GM21786 (cell line): ENCODE results near the gene LSM8.
A peak's percentile ranks its signal among the peaks of the same experiment; 100 is the strongest.
"Not testable (repeated sequence)": the region's sequence is repeated elsewhere in the genome, so short reads cannot be mapped to it uniquely, and the experiment has no call there.

ENCODE experiments used
- ATAC-seq: cut with Tn5 transposase; IDR thresholded peaks from one replicate; pipeline ENCODE4 v1.9.1; 2021; ENCODE audit not compliant: unreplicated experiment

The LSM8 gene

DNA sequence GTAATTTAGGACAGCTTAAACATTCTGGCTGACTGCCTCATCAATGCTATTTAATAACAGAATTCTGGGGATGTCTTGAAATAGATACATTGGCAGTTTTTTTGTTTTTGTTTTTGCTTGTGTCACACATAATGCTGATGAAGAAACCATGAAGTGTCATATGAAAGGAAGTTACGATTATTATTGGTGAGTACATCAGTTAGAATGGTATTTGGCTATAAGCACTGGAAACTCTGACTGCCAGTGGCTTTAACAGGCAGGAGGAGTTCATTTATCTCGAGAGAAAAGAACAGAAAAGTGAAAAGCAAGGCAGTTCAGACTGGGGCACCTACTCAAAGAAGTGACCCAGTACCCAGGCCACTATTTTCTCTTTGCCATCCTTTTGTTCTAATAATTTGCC lies 18.1 kb downstream of the LSM8 start:
- ATAC-seq = no peak

DNA sequence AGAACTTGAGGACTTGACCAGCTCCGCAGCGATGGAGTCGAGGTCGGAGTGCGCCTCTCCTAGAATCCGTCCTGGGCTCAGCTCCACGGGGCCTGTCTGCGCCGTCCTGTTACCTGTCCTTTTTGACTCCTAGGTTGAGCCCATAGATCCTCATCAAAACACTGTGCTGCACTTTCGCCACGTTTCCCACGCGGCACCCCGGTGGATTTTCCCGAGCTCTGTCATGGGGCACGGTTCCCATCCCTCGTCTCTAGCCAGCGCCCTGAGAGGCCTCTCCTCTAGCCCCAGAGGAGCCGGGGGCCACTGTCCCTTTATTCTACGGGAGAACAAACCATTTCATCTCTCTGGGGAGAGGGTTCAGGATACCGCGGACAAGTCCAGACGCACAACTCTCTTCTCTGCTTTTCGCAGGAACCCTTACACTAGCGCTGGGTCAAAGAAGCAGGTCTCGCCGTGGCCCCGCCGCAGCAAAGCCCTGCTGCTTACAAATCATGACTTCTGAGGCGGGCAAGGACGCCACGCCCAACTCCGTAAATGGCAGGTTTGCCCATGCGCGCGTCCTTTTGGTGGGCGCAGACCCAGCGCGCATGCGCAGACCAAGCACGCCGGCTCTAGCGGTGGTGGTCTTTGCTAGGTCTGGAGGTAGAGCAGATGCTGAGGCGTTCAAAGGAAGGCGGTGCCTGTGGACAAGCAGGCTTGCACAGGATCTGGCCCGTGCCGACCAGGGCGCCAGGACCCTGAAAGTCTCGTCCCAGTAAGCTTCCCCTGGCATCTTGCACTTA lies 30.3 kb downstream of the LSM8 start:
- ATAC-seq = peak; percentile 95

DNA sequence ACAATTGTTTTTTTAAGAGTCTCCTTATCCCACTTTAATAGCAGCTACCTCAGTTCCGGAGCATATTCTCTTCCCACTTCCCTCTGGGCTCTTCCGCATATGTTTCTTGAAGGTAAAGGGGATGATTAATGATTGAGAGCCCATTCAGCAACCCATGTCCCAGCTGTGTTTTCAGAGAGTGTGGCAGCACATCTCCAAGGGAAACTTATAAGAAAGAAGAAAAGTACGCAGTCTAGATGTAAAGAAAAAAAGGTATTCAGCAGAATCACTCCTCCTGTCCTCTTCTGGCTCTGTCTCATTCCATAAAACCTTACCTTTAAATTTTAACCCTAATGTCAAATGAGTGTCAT lies 30.8 kb downstream of the LSM8 start:
- ATAC-seq = no peak

DNA sequence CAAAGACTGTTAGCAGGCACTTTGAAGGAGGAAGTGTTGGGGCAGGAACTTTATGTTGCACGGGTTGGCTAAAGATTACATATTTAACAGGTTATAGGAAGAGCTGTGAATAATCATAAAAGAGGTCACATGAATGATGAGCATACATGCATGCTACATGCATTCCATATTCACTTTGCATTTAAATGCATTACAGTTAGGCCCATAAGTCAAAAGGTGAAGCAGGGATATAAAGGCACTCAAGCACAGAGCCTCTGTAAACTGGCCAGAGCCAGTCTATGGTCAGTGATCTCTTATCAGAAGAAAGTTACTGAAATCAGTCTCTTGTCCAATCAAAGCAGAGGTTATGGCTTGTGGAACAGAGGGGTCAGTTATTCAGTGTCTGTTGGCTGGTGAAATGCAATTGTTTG lies 33.3 kb downstream of the LSM8 start:
- no peak for ATAC-seq

DNA sequence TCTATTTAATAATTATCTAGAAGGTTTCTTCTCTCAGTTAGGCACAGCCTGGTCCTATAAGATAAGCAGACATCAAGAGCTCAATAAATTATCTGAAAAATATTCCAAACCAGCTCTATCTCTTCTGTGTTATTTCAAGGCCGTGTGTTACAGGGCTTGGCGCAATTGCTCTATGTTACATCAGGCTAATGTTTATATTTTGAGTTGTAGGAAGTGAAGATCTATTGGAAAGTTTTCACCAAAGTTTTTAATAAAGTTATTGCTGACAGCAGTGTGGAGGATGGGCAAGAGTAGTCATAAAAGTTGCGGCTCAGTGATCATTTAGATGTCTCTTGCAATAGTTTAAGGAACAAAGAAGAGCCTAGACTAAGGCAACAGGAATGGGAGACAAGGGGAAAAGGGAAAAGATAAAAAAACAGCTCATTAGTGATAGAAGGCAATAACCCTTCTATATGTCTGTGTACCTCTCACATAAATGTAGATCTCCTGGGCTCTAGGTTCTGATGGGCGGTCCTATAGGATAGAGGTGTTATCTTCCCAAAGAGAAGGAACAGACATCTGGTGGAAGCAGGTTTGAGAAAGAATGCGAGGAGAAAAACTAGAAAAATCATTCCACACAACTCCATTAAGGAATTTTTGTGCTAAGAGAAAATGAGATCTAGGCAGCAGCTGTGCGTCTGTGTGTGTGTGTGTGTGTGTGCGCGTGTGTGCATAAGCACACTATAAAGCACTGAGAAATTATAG lies 34.6 kb downstream of the LSM8 start:
- no peak for ATAC-seq

DNA sequence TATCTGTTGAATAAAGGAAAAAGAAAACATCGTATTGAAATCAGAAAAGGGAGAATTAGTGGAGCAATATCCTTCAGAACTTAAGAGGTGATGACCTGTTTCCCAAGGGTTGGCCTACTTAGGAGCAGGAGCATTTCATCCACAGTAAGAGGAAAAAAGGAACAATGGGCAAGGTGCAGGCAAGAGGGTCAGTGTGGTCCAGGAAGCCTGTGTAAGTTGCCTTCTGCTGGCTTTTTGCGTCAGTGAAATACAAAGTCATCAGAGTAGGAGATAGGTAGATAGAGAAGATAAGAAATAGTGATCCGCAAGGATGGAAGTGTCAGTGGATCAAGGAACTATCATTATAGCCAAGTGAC lies 35.2 kb downstream of the LSM8 start:
- no peak for ATAC-seq

DNA sequence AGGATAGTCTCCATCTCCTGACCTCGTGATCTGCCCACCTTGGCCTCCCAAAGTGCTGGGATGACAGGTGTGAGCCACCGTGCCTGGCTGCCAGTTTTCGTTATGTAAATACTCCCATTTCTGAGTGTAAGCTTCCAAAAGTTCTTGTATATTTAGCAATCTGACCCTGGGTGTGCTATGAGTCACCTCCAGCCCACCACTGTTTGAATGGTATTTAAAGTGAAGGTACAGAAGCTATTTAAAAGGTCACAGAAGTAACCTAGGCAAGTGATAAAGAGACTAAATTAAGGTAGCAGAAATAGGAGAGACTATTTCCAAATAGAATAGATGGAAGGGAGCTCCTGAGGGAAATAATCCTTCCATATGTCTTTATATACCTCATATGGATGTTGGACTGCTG lies 36.6 kb downstream of the LSM8 start:
- no peak for ATAC-seq

DNA sequence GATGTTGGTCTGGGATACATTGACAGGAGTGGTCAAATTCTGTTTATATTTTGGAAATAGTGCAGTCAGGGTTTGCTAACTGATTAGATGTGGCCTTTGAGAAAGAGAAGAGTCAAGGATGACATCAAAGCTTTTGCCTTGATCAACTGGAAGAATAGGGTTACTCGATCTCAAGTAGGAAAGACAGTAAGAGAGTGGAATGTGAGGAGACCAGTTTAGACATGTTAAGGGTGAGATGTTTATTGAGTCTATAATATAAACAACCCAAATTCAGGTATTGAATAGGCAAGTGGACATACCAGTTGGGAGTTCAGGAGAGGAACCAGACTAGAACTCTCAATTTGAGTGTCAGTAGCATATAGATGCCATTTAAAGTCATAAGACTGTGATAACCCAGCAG lies 38.6 kb downstream of the LSM8 start:
- no peak for ATAC-seq

DNA sequence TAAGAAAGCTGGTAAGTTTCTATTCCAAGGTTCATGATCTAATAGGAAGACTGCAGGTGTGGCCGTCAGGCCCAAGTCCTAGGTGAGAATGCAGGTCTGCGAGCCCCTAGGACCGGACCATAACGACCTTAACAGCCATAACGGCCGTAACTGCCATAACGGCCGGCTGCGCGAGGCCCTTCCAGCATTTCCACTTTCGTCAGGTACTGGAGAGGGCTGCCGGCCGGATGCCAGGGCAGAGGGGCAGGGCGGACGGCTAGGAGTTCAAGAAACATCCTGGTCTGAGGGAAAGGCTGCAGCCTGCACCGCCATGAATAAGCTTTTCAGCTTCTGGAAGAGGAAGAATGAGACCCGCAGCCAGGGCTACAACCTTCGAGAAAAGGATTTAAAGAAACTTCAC lies 40.6 kb downstream of the LSM8 start, which contains the start of gene ANKRD7:
Gene ANKRD7, plus strand, starts transcription at position 184 of the 400 bp plus-strand sequence. Its CDS starts 127 bp downstream, at position 311.
- no peak for ATAC-seq

DNA sequence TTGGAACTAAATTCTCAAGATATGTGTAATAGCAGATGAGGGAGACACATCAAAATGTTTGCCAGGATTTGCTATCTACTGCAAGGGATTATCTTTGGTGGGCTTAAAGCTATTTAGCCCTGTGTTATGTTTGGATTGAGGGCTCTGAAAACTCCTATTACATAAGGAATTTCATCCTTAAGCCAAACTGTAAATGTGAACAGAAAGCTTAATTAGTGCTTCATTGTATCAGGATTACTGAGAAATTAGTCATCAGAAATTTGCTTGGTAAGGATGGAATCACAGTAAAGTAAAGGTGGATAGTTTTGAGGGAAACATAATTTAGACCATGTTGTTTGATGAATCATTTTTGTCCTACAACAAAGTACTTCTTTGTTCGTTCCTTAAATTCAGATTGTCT lies 48.9 kb downstream of the LSM8 start:
- no peak for ATAC-seq

DNA sequence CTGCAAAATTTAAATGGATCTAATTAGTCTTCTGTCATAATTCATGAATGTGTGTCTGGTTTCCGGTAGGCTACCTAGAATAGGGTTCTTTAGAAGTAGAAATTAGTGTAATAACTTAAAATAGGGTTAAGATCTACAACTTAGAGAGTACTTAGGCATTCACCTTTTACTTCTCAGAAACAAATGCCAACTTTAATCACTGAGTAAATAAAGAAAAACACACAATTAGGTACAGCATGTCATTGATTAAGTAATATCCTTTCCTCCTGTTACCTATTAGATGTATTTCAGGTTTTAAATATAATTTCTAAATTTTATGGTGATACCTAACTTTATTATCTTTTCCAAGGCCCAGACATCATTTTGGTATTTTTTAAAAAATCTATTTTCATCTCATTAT lies 49.8 kb downstream of the LSM8 start:
- no peak for ATAC-seq

DNA sequence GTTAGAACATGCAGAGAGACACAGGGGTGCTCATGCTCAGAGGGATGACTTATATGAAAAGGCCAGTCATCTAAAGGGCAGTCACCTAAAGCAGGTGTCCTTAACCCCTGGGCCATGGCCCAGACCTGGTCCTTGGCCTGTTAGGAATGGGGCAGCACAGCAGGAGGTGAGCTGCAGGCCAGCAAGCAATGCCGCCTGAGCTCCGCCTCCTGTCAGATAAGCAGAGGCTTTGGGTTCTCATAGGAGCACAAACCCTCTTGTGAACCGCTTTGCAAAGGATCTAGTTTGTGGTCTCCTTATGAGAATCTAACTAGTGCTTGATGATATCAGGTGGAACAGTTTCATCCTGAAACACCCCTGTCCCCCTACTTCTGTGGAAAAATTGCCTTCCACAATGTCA lies 55.0 kb downstream of the LSM8 start:
- no peak for ATAC-seq

DNA sequence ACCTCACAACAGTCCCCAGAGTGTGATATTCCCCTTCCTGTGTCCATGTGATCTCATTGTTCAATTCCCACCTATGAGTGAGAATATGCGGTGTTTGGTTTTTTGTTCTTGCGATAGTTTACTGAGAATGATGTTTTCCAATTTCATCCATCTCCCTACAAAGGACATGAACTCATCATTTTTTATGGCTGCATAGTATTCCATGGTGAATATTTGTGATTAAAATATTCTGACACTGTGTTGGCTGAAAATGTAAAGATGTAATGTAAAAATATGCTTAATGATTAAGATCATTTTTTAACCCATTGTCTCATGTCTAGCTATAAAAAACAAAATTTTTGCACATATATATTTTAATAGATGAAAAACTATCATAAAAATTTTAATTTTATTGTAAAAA lies 56.4 kb downstream of the LSM8 start:
- not testable (repeated sequence) for ATAC-seq
